SU-DHL-6 (cell line): ENCODE measurements around the gene MYCBPAP.

Experiments used
- CTCF ChIP-seq: fragments of 200-600 bp; sonication (generic); IDR thresholded peaks from one replicate; pipeline ENCODE4 v1.5.1; 2017; ENCODE audit warnings: antibody characterized with exemption, mild to moderate bottlenecking, low read length, moderate library complexity; ENCODE audit not compliant: insufficient read depth, poor library complexity, severe bottlenecking
- EZH2phosphoT487 ChIP-seq: fragments of 200-600 bp; sonication (generic), shearing (Covaris generic); conservative IDR thresholded peaks from 2 replicates; pipeline ENCODE4 v1.6.1; 2018; ENCODE audit warnings: mild to moderate bottlenecking, antibody characterized with exemption, low read length, moderate library complexity, mixed read lengths

- TF ChIP-seq CTCF = no peak
- TF ChIP-seq EZH2phosphoT487 = no peak
Measured at GRCh38 chr17:50559674-50560184, 51.5 kb downstream of the MYCBPAP start.
